Measurements from ENCODE around the gene NKTR. TPM values are rescaled to one million over a fixed set of nuclear protein-coding genes. Genes with fewer than 3 reads are reported as not detected.

NKTR gene
- total RNA-seq, 1 experiment from 2014 or later: 21.8 TPM

DNA sequence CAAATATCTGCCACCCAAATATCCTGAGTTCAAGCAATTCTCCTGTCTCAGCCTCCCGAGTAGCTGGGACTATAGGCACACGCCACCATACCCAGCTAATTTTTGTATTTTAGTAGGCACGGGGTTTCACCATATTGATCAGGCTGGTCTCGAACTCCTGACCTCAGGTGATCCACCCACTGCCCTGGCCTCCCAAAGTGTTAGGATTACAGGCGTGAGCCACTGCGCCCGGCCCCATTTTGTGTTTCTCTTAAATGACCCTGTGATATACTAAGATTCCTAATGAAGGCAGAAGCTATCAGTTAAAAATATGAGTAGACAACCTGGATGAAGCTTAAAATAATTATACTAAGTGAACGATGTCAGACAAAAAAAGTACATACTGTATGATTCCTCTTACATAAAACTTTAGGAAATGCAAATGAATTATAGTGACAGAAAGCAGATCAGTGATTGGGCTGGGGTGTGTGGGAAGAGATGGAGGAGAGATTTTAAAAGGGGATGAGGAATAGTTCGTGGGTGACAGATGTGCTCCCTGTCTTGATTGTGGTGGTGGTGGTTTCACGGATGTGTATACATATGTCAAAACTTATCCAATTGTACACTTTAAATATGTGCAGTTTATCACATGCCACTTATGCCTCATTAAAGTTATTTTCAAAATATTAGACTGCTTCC lies 81.0 kb downstream of the NKTR start:
- no peak for DNase-seq (ENCODE audit: low spot score)

DNA sequence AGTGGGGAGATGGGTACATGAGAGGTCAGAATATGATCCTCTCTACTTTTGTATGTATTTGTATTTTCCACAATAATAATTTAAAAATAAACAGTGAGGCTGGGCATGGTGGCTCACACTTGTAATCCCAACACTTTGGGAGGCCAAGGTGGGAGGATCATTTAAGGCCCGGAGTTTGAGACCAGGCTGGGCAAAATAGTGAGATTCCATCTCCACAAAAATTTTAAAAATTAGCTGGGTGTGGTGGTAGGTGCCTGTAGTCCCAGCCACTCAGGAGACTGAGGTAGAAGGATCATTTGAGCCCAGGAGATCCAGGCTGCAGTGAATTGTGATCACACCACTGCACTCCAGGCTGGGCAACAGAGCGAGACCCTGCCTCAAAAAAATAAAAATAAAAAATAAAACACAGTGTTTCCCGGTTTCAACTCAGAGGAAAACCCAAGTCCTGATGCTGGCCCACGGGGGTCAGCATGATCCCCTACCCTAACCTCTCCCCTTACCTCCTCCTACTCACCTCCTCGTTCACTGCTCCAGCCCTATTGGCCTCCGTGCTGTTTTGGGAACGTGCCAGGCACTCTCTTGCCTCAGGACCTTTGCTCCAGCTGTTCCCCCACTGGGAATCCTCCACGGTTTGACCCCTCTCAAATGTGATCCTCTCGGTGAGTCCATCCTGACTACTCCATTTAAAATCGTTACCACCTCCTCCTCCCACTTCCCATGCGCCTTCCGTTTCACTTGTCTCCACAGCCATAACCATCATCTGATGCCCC lies 82.0 kb downstream of the NKTR start:
- no peak for DNase-seq (ENCODE audit: low spot score)

DNA sequence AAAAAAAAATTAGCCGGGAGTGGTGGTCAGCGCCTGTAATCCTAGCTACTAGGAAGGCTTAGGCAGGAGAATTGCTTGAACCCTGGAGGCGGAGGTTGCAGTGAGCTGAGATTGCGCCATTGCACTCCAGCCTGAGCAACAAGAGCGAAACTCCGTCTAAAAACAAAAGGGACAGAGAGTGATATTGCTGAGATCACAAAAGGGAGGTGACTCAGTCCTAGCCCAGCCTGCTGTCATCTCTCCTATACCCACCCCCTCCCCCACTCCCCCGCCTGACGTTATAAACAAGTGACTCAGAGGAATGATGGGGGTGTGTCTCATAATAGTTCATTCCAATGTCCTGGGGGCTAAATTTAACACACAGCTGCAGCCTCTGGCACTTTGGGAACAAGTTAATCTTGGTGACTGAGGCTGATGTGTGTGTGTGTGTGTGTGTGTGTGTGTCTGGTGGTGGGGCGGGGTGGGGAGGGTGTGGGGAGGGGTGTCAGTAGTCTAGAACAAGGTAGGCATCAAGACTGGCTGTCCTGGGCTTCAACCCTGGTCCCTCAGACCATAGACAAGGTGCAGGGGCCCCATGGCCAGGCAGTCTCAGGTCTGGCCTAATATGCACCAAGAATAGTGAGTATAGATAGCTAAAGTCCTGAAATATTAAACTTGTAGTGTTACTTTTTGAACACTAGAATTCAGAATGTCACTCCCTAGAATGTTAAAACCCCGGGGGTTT lies 83.6 kb downstream of the NKTR start:
- peak; percentile 18 for DNase-seq (ENCODE audit: low spot score)

DNA sequence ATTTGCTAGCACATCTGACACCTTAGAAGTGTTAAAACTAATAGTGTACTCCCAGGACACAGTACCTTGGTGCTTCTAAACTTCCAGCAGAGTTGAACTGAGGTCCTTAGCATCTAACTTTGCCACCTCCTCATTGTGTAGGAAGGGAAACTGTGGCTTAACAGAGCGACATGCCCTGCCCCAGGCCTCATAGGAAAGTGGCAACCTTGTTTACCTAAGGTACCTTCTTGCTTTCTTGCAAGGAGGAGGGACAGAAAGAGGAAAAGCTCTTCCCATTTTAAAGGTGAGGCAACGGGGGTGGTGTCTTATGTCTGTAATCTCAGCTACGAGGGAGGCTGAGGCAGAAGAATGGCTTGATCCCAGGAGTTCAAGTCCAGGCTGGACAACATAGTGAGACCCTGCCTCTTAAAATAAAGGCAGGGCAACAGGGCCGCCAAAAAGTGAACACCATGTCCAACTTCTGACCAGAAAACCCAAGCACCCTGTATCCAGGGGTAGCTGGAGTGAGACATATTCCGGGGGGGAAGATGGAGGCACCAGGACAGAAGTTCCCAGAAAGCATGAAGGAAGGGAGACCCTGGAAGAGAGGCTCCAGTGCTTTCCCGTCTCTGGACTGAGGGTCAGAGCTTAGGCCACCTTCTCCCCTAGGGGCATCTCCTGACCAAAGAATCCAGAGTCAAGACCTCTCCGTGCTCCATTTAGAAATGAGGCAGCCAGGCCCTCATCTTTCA lies 84.3 kb downstream of the NKTR start:
- DNase-seq (ENCODE audit: low spot score): no peak

DNA sequence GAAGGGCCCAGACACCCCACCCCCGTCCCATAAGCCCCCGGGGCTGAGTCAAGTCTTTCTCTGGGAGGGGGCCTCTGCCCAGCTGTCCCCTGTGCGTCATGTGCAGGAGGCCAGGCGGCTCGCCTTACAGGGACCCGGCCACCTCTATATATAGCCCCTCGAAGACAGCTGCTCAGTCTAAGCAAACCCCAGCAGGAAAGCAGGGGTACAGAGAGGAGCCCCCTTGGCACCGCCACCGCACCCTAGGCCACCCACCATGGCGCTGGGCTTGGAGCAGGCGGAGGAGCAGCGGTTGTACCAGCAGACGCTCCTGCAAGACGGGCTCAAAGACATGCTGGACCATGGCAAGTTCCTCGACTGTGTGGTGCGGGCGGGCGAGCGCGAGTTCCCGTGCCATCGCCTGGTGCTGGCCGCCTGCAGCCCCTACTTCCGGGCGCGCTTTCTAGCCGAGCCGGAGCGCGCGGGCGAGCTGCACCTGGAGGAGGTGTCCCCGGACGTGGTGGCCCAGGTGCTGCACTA lies 84.9 kb downstream of the NKTR start, which contains the start of gene KLHL40:
TSS of gene KLHL40 (plus strand) at position 175 of the 519 bp plus-strand sequence. CDS start at position 257, 82 bp downstream.
- no peak for DNase-seq (ENCODE audit: low spot score)

DNA sequence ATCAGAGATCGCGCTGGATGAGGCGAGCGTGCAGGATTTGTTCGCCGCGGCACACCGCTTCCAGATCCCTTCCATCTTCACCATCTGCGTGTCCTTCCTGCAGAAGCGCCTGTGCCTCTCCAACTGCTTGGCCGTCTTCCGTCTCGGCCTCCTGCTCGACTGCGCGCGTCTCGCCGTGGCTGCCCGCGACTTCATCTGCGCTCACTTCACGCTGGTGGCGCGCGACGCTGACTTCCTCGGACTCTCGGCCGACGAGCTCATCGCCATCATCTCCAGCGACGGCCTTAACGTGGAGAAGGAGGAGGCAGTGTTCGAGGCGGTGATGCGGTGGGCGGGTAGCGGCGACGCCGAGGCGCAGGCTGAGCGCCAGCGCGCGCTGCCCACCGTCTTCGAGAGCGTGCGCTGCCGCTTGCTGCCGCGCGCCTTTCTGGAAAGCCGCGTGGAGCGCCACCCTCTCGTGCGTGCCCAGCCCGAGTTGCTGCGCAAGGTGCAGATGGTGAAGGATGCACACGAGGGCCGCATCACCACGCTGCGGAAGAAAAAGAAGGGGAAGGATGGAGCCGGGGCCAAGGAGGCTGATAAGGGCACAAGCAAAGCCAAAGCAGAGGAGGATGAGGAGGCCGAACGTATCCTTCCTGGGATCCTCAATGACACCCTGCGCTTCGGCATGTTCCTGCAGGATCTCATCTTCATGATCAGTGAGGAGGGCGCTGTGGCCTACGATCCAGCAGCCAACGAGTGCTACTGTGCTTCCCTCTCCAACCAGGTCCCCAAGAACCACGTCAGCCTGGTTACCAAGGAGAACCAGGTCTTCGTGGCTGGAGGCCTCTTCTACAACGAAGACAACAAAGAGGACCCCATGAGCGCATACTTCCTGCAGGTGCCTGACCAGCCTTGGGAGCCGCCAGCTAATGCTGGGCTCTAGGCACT lies 85.7 kb downstream of the NKTR start:
- DNase-seq (ENCODE audit: low spot score): no peak

DNA sequence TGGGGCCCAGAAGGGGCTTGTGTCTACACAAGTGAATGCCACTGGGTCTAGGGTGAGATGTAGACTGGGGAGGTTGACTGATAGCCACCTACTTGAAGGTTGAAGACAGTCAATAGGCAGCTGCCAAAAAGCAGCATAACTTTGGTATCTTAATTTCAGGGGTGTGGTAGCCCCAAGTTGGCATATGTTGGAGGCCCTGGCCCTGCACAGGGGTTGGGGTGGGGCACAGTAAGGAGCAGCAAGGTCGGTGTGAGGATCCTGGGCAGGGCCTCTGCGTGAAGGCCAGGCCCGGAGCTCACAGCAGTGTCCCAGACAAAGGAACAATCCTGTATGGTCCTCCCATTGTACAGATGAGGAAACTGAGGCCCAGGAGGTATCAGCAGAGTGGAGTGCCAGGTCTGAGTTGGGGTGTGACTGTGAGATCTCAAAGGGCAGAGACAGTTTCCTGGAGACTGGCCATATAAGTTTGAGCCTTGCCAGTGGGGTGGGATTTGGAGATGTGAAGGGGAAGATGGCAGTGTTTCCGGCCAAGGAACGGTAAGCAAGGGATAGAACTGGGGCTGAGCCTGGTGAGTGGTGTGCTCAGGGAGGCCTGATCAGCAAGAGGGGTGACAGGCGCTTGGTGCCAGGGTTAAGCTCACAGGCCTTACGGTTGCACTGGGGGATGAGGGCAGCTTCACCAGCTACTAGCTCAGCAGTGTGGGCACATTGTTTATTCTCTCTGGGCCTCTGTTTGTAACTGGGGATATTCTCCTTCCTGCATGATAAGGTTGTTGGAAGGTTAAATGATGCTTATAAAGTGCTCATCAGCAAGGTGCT lies 86.6 kb downstream of the NKTR start:
- DNase-seq (ENCODE audit: low spot score): no peak

DNA sequence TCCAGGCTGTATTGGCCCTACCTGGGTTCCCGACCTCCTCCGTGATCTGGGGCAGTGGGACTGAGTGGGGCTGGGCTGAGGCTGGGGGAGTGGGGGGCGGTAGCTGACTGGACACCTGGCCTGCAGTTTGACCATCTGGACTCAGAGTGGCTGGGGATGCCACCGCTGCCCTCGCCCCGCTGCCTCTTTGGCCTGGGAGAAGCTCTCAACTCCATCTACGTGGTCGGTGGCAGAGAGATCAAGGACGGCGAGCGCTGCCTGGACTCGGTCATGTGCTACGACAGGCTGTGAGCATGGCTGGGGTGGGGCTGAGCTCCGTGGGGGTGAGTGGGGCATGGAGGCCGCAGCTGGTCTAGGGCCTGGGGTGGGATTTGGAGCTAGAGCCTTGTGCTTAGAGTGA lies 87.5 kb downstream of the NKTR start:
- DNase-seq (ENCODE audit: low spot score): no peak

DNA sequence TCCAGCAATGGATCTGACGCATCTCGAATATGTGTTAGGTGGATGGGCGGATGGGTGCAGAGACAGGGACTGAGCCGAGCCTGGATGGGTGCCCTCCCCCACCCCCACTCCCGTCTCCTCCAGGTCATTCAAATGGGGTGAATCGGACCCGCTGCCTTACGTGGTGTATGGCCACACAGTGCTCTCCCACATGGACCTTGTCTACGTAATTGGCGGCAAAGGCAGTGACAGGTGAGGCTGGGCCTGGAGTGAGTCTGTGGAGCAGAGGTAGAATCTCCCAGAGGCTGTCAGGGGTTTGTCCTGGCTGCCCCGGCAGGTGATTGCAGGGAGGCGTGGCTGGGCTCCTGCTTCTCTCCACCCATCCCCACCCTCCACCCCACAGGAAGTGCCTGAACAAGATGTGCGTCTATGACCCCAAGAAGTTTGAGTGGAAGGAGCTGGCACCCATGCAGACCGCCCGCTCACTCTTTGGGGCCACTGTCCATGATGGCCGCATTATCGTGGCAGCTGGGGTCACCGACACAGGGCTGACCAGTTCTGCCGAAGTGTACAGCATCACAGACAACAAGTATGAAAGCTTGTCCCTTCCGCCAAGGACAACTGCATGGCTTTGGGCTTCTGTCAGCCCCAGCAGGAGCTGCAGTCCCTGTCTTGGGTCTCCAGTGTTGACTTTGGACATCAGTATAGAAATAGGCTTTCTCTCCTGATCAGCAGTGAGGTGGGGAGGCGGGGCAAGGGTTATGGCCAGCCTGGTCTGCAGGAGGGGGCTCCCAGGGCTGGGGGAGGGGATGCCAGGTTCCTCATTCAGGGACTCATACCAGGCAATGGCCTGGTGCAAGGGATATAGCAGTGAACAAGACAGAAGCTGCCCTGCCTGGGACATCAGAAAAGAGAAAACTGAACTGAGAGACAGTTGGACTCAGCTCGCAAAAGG lies 88.3 kb downstream of the NKTR start:
- DNase-seq (ENCODE audit: low spot score): no peak

DNA sequence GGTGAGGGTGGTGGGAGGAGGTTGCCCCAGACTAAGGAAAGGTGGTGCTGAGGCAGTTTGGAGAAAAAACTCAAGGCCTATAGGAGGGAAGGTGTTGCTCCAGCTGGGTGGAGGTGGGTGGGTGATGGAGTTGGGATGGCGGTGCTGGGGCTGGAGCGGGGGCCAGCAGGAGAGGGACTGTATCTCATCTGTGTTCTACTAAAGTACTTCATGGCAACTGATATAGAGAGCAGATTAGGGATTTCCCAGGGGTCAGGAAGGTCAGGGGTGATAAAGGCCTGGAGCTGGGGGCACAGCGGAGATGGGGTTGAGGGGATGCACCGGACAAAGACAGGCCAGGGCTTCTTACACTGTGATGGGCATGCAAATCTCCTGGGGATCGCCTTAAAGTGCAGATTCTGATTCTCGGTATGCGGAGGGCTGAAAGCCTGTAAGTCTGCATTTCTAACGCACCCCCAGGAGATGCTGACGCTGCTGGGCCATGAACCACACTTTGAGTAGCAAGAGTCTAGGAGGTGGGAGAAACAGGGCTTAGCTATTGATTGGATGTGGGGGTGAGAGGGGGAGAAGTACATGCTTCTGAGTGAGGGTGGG lies 89.0 kb downstream of the NKTR start:
- no peak for DNase-seq (ENCODE audit: low spot score)

DNA sequence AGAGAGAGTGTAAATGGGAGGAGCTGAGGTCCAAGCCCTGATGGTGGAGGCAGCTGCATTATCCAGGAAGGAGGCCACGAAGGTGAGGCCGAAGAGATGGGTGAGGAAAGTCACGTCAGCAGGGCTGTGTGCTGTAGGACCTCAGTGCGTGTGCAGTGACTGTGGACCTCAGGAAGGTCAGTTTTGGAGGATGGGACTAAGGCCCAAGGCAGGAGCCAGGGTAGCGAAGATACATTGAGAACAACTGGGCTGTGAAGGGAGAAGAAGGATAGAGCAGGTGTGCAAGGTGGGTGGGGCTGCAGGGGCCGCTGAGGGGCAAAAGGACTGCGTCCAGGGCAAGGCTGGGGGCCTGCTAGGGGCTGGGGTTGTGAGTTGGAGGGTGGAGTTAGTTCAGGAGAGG lies 89.7 kb downstream of the NKTR start:
- DNase-seq (ENCODE audit: low spot score): no peak

DNA sequence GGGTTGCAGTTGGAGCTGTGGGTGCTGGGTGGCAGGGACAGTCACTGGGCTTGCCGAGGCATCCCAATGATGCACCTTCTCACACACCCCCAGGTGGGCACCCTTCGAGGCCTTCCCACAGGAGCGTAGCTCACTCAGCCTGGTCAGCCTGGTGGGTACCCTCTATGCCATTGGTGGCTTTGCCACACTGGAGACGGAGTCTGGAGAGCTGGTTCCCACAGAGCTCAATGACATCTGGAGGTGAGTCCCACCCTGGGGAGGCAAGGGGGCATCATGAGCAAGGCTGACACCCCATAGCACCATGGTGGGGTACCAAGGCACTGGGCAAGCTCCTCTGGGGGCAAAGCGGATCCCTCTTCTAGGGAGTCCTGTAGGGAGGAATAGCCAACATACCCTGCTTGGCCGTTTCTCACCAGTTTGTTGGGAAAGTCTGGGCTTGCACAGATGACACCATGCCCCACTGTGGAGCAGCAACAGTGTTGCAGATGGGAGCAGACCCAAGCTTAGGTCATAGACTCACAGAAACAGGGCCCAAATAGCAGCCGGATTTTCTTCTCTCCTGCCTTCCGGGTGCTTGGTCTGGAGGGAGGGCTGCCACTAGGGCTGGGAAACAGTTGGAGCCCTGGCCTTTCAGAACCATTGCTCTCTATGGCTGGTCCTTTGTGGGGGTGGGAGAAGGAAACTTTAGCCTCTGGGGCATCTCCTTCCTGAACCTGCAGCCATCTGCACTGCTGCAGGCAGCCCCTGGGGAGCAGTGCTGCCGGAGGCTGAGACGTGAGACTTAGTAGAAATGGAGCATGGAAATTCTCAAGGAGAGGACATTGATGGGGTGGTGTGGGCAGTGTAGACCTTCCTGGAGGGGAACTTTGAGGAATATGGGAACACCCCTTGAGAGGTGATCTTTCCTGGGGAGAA lies 90.5 kb downstream of the NKTR start:
- no peak for DNase-seq (ENCODE audit: low spot score)

DNA sequence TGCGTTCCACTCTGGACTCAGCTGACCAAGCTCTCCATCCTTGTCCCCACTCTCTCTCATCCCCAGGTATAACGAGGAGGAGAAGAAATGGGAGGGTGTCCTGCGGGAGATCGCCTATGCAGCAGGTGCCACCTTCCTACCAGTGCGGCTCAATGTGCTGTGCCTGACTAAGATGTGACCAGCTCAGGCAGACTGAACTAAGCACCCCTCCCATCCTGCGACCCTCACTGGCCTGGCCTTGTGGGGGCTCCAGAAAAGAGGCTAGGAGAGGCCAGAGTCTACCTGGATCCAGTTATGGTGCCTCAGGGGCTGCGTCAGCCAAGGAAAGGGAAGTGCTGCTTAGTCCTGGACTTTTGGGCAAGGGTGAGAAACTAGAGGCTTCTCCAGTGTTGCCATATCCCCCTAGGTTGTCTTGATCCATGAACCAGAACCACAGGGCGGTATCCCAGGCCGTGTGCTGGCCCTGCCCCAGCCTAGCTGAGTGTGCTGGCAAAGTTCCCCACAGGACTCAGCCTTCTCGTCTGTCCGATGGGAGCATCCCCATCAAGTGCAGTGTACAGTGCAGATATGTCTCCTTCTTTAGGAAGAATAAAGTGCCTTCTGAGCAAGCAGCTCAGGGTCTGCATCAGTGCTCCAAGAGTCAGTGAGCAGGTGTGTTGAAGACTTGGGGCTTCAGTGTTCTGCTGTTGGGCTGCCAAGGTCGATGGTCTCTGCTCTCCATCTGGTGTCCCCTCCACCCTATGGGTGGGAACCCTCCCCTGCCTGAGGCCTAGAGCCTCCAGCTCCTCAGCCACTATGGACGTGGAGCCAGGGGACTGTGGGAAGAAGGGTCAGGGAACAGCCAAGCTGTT lies 91.6 kb downstream of the NKTR start:
- no peak for DNase-seq (ENCODE audit: low spot score)

DNA sequence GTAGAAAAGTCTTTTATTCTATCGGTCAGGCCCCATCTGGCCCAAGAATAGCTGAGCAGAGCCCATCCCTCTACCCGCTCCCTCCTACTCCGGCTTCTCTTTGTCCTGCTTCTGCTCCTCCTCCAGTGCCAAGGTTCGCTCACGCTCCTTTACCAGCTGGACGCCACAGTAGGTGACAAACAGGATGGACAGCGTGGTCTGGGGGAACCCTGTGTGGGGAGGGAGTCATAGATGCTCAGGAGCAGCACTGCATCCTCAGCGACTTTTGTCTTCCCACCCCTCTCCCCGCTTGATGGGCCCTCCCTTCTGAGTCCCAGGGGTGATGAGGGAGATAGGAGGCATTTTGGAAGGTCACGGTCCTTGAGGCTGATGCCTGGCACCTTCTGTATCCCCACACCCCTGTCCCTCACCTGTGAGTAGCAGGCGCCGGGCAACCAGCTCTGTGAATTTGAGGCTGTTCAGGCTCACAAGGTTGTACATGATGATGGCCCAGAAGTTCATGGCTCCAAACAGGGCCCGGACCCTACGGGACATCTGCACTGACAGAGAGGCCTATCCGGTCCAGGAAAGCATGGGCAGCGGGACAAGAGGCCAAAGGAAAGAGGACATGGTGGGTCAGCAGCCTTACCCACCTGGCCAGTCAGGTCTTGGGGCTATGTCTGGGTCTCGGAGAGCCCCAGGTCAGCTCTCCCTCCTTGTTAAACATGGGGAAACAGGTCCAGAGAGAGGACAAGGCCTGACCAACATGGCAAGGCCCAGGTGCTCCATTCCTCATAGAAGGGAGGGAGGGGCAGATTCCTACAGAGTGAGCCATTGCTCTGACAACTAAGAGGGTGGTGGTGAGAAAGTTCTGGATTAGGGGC lies 92.4 kb downstream of the NKTR start:
- DNase-seq (ENCODE audit: low spot score): no peak

DNA sequence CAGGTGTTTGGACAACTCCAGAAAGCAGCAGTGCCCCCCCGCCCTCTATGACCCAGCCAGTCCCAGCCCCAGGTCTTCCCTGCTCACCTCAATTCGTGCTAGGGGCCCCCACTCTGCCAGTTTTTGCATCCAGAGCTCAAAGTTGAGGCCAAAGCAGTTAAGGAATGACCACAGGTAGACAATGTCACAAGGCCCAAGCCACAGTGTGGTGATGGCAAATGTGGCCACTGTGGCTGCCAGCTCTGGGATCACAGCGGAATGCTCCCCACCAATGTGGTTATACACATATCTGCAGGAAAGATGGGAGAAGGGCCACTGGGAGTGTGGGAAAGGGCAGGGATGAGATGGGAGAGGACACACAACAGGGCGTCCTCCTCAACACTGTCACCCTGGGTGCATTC lies 93.0 kb downstream of the NKTR start:
- DNase-seq (ENCODE audit: low spot score): no peak
